GM12872 (cell line): ENCODE data around the gene COLQ.

Experiments used
- CTCF ChIP-seq: IDR thresholded peaks from 3 replicates; pipeline ENCODE4 v1.5.1; 2011; ENCODE audit warnings: low read depth, mild to moderate bottlenecking, low read length, moderate library complexity; ENCODE audit not compliant: insufficient read depth

The COLQ gene

GRCh38 chr3:15510493-15510892 is 11.0 kb downstream of the COLQ start:
- no peak for TF ChIP-seq CTCF

GRCh38 chr3:15506571-15506970 is 14.9 kb downstream of the COLQ start:
- TF ChIP-seq CTCF, result no peak

- TF ChIP-seq CTCF, result no peak
Measured at GRCh38 chr3:15505479-15506165, 15.9 kb downstream of the COLQ start.

- no peak for TF ChIP-seq CTCF
Measured at GRCh38 chr3:15502616-15503015, 18.9 kb downstream of the COLQ start.

- no peak for TF ChIP-seq CTCF
Measured at GRCh38 chr3:15501126-15501525, 20.4 kb downstream of the COLQ start.

- TF ChIP-seq CTCF, result no peak
Measured at GRCh38 chr3:15500107-15500724, 21.3 kb downstream of the COLQ start.

GRCh38 chr3:15499536-15499935 is 22.0 kb downstream of the COLQ start:
- TF ChIP-seq CTCF, result no peak
